IPS-18c (cell line): Measurements from ENCODE around the gene NFKBIL1.
"Not testable (repeated sequence)": the region's sequence is repeated elsewhere in the genome, so short reads cannot be mapped to it uniquely, and the experiment has no call there.

Experiments used
- H3K4me3 ChIP-seq: 2 replicates; pipeline ENCODE4 v1.7.0; 2013; ENCODE audit warnings: low read depth, mild to moderate bottlenecking, low read length, moderate library complexity; ENCODE audit not compliant: insufficient read depth
- H3K9me3 ChIP-seq: one replicate; pipeline ENCODE4 v1.6.1; 2013; ENCODE audit warnings: mild to moderate bottlenecking, low read length, moderate library complexity; ENCODE audit not compliant: control insufficient read depth, insufficient read depth

The NFKBIL1 gene

GRCh38 chr6:31546958-31547726 is at the start of gene NFKBIL1:
Gene NFKBIL1 (plus strand): TSS chr6:31547608. CDS start chr6:31547695, 87 bp downstream.
- Histone ChIP-seq H3K4me3 (peak within 1 kb of the TSS; percentile 55), H3K9me3 (no peaks in the 10 kb centered on the region)

- Histone ChIP-seq H3K9me3 (no peaks in the 10 kb centered on the region), H3K4me3 (peak overlapping the region; percentile 62)
Measured at GRCh38 chr6:31498748-31499147, 48.7 kb upstream of the NFKBIL1 start.

- H3K9me3 ChIP-seq, H3K4me3 ChIP-seq: not testable (repeated sequence)
Measured at GRCh38 chr6:31499648-31500047, 47.8 kb upstream of the NFKBIL1 start.

GRCh38 chr6:31502586-31502985 is 44.8 kb upstream of the NFKBIL1 start:
- H3K9me3 ChIP-seq, result no peaks in the 10 kb centered on the region

GRCh38 chr6:31509036-31509435 is 38.4 kb upstream of the NFKBIL1 start:
- H3K4me3 ChIP-seq, H3K9me3 ChIP-seq: not testable (repeated sequence)

More at GRCh38 chr6:31502586-31502985, 44.8 kb upstream of the NFKBIL1 start:
- no peak overlapping the region for H3K4me3 ChIP-seq

GRCh38 chr6:31510007-31510406 is 37.4 kb upstream of the NFKBIL1 start:
- Histone ChIP-seq H3K4me3 (no peak overlapping the region), H3K9me3 (no peaks in the 10 kb centered on the region)

GRCh38 chr6:31513456-31514165 is 33.8 kb upstream of the NFKBIL1 start:
- H3K9me3 ChIP-seq, result no peaks in the 10 kb centered on the region

GRCh38 chr6:31521835-31522234 is 25.6 kb upstream of the NFKBIL1 start:
- Histone ChIP-seq H3K9me3 (no peaks in the 10 kb centered on the region), H3K4me3 (no peak overlapping the region)

More at GRCh38 chr6:31513456-31514165, 33.8 kb upstream of the NFKBIL1 start:
- H3K4me3 ChIP-seq, result no peak overlapping the region

- Histone ChIP-seq H3K4me3 (no peak overlapping the region), H3K9me3 (no peaks in the 10 kb centered on the region)
Measured at GRCh38 chr6:31525553-31525931, 21.9 kb upstream of the NFKBIL1 start.

- Histone ChIP-seq H3K4me3 (no peak overlapping the region), H3K9me3 (no peaks in the 10 kb centered on the region)
Measured at GRCh38 chr6:31525932-31526591, 21.3 kb upstream of the NFKBIL1 start.

- H3K4me3 ChIP-seq, result no peak overlapping the region
- H3K9me3 ChIP-seq, result no peaks in the 10 kb centered on the region
Measured at GRCh38 chr6:31528307-31528777, 19.1 kb upstream of the NFKBIL1 start.

GRCh38 chr6:31528821-31529328 is 18.5 kb upstream of the NFKBIL1 start, which contains the start of gene MCCD1:
Gene MCCD1 (plus strand): TSS chr6:31528962. CDS start chr6:31529015, 53 bp downstream.
- Histone ChIP-seq H3K4me3 (no peak within 1 kb of the TSS), H3K9me3 (no peaks in the 10 kb centered on the region)

- Histone ChIP-seq H3K4me3 (no peak overlapping the region), H3K9me3 (peaks cover 2% of the 10 kb centered on the region)
Measured at GRCh38 chr6:31529329-31530150, 17.9 kb upstream of the NFKBIL1 start.

GRCh38 chr6:31530659-31531058 is 16.7 kb upstream of the NFKBIL1 start:
- peaks cover 2% of the 10 kb centered on the region for H3K9me3 ChIP-seq
- H3K4me3 ChIP-seq, result no peak overlapping the region

- H3K9me3 ChIP-seq, result peaks cover 2% of the 10 kb centered on the region
Measured at GRCh38 chr6:31531162-31531561, 16.2 kb upstream of the NFKBIL1 start.

GRCh38 chr6:31531771-31532643 is 15.4 kb upstream of the NFKBIL1 start:
- peaks cover 2% of the 10 kb centered on the region for H3K9me3 ChIP-seq
- H3K4me3 ChIP-seq, result no peak overlapping the region

More at GRCh38 chr6:31531162-31531561, 16.2 kb upstream of the NFKBIL1 start:
- no peak overlapping the region for H3K4me3 ChIP-seq
